Spinal cord (tissue), 10 donors: Measurements from ENCODE around the gene CDK5RAP1. TPM values are rescaled to one million over a fixed set of nuclear protein-coding genes. Genes with fewer than 3 reads are reported as not detected.
A peak's percentile ranks its signal among the peaks of the same experiment; 100 is the strongest.

ENCODE experiments used
- DNase-seq, 6 donors: peaks; one replicate each; pipeline versions ENCODE4 v3.0.0 to v3.0.0-alpha.2; 2013 to 2015; ENCODE audit warnings: low spot score in 6 of 6, low read depth in 4 of 6
- H3K27ac ChIP-seq: one replicate; pipeline ENCODE4 v1.5.1; 2013; ENCODE audit warnings: low read depth, low read length, control low read depth
- H3K27me3 ChIP-seq: one replicate; pipeline ENCODE4 v1.6.1; 2013; ENCODE audit warnings: low read length; ENCODE audit not compliant: control insufficient read depth, insufficient read depth
- H3K36me3 ChIP-seq: one replicate; pipeline ENCODE4 v1.6.1; 2013; ENCODE audit warnings: low read length; ENCODE audit not compliant: control insufficient read depth, insufficient read depth
- H3K4me1 ChIP-seq: one replicate; pipeline ENCODE4 v1.6.1; 2013; ENCODE audit warnings: low read length; ENCODE audit not compliant: control insufficient read depth, insufficient read depth
- H3K4me3 ChIP-seq: one replicate; pipeline ENCODE4 v1.5.1; 2013; ENCODE audit warnings: low read depth, low read length, control low read depth
- H3K9me3 ChIP-seq: one replicate; pipeline ENCODE4 v1.6.1; 2013; ENCODE audit warnings: low read length; ENCODE audit not compliant: control insufficient read depth, insufficient read depth
- WGBS: methylation state at CpG from one replicate; pipeline ENCODE4 v1.1.5; 2013; ENCODE audit warnings: missing lambda C conversion rate; ENCODE audit not compliant: insufficient coverage; 5-methylcytosine and 5-hydroxymethylcytosine counted together
- polyA plus RNA-seq, 2 donors: library from polyadenylated mRNA; unstranded; fragments of 120-200 nt; gene quantifications; one replicate each; pipeline ENCODE4 v1.2.1, GENCODE V29; 2013; ENCODE audit not compliant: insufficient read length in 2 of 2
- total RNA-seq, 2 donors: library from RNA; depleted of rRNA in 1 of 2; stranded (reverse); fragments of 120-200 nt in 1 of 2; fragments of >200 nt in 1 of 2; gene quantifications; one replicate each; pipeline versions ENCODE4 v1.2.3 to v1.2.4, GENCODE V29; 2013 to 2014
- donor health status: healthy.

CDK5RAP1 gene
- total and polyA plus RNA-seq, 4 donors: 24.1 to 45.3 (median 39.3) TPM

DNA sequence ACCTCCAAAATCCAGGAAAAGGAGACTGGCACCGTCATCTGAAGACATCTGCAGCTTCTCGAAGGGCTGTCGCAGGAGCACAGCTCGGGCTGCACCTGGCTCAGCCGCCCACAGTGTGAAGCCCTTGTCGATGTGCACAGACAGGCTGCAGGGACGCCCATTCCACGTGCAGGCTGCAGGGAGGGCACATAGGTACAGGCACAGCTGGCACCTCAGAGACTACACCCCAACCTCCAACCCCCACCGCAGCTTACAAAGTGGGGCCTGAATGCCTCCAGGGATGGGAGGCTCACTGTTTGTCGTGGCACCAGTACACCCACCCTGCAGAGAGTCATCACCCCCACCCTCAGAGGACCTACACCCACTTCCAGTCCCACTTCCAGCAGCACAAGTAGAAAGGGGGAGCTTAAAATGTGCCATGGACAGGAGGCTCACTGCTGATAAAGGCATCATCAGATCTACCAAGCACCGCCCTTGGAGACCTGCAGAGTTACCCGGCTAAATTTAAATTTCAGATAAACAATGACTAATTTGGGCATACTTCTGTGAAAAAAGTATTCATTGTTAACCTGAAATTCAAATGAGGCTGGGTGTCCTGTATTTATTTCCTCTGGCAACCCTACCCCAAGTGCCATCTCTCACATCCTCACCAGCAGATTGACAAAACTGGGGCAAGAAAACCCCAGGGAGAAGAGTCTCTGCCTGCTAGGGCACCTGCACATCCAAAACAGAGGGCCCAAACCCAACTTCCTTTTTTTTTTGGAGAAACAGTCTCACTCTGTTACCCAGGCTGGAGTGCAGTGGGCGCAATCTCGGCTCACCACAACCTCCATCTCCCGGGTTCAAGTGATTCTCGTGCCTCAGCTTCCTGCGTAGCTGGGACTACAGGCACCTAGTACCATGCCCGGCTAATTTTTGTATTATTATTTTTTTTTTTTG is 7.7 kb upstream of the CDK5RAP1 start:
- no peak for DNase-seq
- Histone ChIP-seq H3K36me3 (peaks cover 81% of the 10 kb centered on the region), H3K27ac (no peak overlapping the region), H3K9me3 (peaks cover 2% of the 10 kb centered on the region), H3K4me3 (no peak overlapping the region), H3K27me3 (no peaks in the 10 kb centered on the region), H3K4me1 (no peaks in the 10 kb centered on the region)
- WGBS: 91% methylated on average over 9 of the region's 18 CpGs

DNA sequence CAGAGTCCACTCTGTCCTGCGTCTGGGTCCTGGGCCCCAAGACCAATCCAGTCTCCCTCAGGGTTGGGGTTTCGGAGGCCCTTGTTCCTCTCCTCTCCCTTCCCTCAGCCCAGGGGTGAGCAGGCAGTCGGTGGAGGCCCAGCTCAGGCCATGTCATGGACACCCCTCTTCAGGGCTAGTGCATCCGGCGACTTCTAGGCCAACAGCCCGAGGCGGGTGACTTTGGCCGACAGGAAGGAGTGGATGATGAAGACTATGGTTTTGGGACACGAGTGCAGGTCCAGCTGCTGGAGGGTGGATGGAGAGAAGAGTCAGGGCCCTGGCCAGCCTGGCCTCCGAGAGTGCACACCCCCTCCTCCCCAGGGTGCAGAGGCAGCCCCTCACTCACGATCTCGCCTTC is 7.0 kb upstream of the CDK5RAP1 start:
- 89% methylated on average over 9 of the region's 12 CpGs for WGBS

DNA sequence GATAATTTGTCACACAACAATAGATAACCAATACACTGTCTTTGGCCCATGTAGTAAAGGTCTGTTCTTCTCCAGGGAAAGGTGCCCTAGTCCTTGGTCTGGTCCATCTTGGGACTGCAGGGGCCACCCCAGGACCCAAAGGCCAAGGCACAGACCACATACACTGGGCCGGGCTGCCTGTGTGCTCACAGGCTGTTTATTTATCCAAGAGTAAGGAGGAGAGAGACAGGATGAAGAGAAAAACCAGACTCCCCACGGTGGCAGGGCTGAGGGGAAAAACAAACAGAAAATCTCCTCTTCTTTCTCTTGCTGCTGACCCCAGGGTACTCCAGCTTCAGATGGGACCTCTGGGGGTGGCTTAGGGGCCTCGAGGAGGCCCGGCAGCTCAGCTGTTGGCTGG is 6.5 kb upstream of the CDK5RAP1 start:
- 87% methylated on average over 2 of the region's 4 CpGs for WGBS
- Histone ChIP-seq H3K27ac (no peak overlapping the region), H3K9me3 (peaks cover 2% of the 10 kb centered on the region), H3K4me1 (no peaks in the 10 kb centered on the region), H3K4me3 (no peak overlapping the region), H3K36me3 (peaks cover 71% of the 10 kb centered on the region), H3K27me3 (no peaks in the 10 kb centered on the region)
- DNase-seq: no peak

More for the DNA sequence above, 7.0 kb upstream of the CDK5RAP1 start:
- Histone ChIP-seq H3K4me1 (no peaks in the 10 kb centered on the region), H3K36me3 (peaks cover 76% of the 10 kb centered on the region), H3K27me3 (no peaks in the 10 kb centered on the region), H3K9me3 (peaks cover 2% of the 10 kb centered on the region), H3K4me3 (no peak overlapping the region), H3K27ac (no peak overlapping the region)
- no peak for DNase-seq

DNA sequence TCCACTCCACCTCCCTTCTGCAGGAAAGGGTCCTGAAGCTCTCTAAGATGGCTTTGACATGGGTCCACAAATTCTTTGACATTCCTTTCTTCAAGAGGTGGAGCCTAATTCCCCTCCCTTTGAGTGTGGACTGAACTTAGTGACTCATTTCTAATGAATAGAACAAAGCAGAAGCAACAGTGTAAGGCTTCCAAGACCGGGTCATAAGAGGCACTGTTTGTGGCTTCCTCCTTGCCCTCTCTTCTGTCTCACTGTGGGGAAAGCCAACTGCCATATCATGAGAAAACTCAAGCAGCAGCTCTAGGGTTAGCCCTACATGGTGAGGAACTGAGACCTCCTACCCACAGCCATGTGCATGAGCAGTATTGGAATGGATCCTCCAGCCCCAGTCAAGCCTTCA is 5.9 kb upstream of the CDK5RAP1 start:
- 83% methylated on average over 1 of the region's 1 CpG for WGBS
- H3K4me3 ChIP-seq: no peak overlapping the region
- H3K4me1 ChIP-seq: peaks cover 5% of the 10 kb centered on the region
- peaks cover 2% of the 10 kb centered on the region for H3K9me3 ChIP-seq
- DNase-seq: no peak
- no peaks in the 10 kb centered on the region for H3K27me3 ChIP-seq
- H3K27ac ChIP-seq: no peak overlapping the region
- peaks cover 66% of the 10 kb centered on the region for H3K36me3 ChIP-seq

DNA sequence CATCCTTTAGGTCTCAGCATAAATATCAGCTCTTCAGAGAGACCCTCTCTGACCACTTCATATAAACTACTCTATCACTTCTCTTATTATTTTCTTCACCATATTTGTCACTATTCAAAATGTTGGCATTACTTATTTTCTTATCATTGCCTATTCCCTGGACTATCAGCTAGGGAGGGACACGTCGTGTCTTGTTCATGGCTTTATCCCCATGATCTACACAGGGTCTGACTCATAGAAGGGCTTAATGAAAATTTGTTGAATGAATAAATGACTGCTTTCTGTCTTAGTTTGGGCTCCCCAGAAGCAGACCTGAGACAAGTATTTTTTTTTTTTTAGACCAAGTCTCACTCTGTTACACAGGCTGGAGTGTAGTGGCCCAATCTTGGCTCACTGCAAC is 3.0 kb upstream of the CDK5RAP1 start:
- no CpG with 5 or more reads among the region's 2 CpGs for WGBS

DNA sequence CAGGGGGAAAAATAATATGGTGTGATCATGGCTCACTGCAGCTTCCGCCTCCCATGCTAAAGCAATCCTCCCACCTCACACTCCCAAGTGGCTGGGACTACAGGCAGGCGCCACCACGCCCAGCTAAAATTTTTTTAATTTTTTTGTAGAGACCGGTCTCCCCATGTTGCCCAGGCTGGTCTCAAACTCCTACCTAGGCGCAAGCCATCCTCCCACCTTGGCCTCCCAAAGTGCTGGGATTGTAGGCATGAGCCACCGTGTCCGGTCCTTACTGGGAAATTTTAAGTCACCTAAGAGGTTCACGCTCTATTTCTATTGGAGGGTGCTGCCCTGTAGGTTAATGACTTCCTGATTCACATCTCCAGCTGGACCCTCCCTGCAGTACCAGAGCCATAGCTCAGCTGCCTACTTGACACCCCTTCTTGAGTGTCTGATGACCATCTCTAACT is 626 bp upstream of the CDK5RAP1 start:
- H3K36me3 ChIP-seq: peaks cover 18% of the 10 kb centered on the region
- peaks cover 23% of the 10 kb centered on the region for H3K4me1 ChIP-seq
- H3K27ac ChIP-seq: no peak overlapping the region
- WGBS: 47% methylated on average over 5 of the region's 8 CpGs
- H3K4me3 ChIP-seq: peak overlapping the region; percentile 80
- DNase-seq: no peak
- no peaks in the 10 kb centered on the region for H3K9me3 ChIP-seq
- no peaks in the 10 kb centered on the region for H3K27me3 ChIP-seq

More for the DNA sequence above, 3.0 kb upstream of the CDK5RAP1 start:
- no peak overlapping the region for H3K4me3 ChIP-seq
- no peaks in the 10 kb centered on the region for H3K27me3 ChIP-seq
- H3K36me3 ChIP-seq: peaks cover 37% of the 10 kb centered on the region
- no peak for DNase-seq
- peaks cover 2% of the 10 kb centered on the region for H3K9me3 ChIP-seq
- H3K27ac ChIP-seq: no peak overlapping the region
- H3K4me1 ChIP-seq: peaks cover 23% of the 10 kb centered on the region

DNA sequence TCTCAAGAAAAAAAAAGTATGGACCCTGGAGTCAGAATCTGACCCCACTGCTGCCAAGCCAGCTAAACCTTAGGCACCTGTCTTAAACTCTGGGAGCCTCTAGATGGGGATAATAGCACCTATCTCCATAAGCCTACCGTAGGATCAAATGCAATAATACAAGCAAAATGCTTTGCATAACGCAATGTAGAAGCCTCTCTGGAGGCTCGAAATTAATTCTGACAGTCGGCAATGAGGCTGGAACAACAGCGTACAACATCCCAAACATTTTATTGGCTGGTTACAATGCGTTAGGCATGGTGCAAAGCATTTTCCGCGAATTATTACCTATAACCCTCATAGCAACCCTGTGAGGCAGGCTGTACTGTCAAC is 521 bp downstream of the CDK5RAP1 start:
- Histone ChIP-seq H3K9me3 (no peaks in the 10 kb centered on the region), H3K36me3 (peaks cover 11% of the 10 kb centered on the region), H3K4me3 (peak overlapping the region; percentile 80), H3K27ac (no peak overlapping the region), H3K4me1 (peaks cover 23% of the 10 kb centered on the region), H3K27me3 (no peaks in the 10 kb centered on the region)
- DNase-seq: peak in 2 of 6 donors; percentile 26 to 68
- WGBS: 0% methylated on average over 7 of the region's 8 CpGs

DNA sequence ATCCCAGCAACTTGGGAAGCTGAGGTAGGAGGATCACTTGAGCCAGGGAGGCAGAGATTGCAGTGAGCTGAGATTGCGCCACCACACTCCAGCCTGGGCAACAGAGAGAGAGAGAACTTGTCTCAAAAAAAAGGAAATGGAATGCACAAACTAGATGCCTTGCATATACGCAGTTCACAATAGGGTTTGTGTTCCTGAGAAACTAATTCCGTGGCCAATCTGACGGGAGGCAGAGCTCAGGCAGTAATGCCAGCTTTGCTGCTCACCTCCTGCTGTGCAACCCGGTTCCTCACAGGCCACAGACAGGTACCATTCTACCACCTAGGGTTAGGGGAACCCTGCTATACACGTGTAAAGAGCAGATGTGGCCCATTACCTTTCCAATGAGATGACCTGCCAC is 1.4 kb downstream of the CDK5RAP1 start:
- no peak overlapping the region for H3K4me3 ChIP-seq

DNA sequence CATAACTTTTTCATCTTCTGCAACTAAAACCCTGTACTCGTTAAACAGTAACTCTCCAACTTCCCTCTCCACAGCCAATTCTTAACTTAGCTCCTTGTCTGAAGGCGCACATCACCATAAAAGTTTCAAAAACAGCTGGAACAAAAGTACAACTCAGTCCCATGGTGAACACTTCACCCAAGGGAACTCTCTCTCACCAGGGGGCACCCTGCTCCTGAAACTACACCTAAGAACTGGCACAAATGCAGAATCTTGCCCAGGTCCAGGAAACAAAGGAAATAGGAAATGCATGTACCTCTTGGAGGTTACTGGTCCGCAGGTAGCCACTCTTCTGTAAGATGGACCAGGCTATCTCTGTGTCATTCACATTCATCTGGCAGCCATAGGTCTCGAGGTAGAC is 6.6 kb downstream of the CDK5RAP1 start:
- H3K36me3 ChIP-seq: peaks cover 39% of the 10 kb centered on the region
- 97% methylated on average over 4 of the region's 4 CpGs for WGBS
- H3K4me3 ChIP-seq: no peak overlapping the region
- peaks cover 3% of the 10 kb centered on the region for H3K4me1 ChIP-seq
- H3K27ac ChIP-seq: no peak overlapping the region
- no peaks in the 10 kb centered on the region for H3K9me3 ChIP-seq
- no peak for DNase-seq
- H3K27me3 ChIP-seq: no peaks in the 10 kb centered on the region

More for the DNA sequence above, 1.4 kb downstream of the CDK5RAP1 start:
- Histone ChIP-seq H3K36me3 (peaks cover 12% of the 10 kb centered on the region), H3K27me3 (no peaks in the 10 kb centered on the region), H3K9me3 (no peaks in the 10 kb centered on the region), H3K4me1 (peaks cover 23% of the 10 kb centered on the region), H3K27ac (no peak overlapping the region)
- 58% methylated on average over 6 of the region's 6 CpGs for WGBS
- DNase-seq: no peak

DNA sequence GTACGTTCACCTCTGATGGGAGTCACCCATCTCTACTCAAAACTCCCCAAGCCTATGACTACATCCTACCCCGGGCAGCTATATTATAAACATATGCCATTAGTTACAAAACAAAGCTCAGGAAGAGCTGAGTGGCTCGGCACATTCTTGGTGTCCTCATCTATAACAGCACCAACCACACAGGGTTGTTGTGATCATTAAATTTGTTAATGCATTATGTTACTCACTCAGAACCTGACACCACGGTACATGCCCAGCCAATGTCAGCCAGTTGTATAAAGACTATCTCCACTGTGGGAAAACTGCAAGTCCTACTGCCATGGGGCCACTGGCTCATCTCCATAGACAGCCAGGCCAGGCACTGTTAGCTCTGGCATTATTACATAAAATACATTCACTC is 7.7 kb downstream of the CDK5RAP1 start:
- H3K27ac ChIP-seq: no peak overlapping the region
- WGBS: 89% methylated on average over 1 of the region's 4 CpGs

More for the DNA sequence above, 7.7 kb downstream of the CDK5RAP1 start:
- Histone ChIP-seq H3K4me3 (no peak overlapping the region), H3K27me3 (no peaks in the 10 kb centered on the region), H3K36me3 (peaks cover 47% of the 10 kb centered on the region), H3K4me1 (no peaks in the 10 kb centered on the region), H3K9me3 (no peaks in the 10 kb centered on the region)
- peak in 1 of 6 donors; percentile 30 for DNase-seq
